ENCODE results near the gene SSH3. TPM values are rescaled to one million over a fixed set of nuclear protein-coding genes. Genes with fewer than 3 reads are reported as not detected.

Gene SSH3
- polyA plus RNA-seq, 1 of the 3 experiments (the other 2 are of a cell fraction) = 13.5 TPM

GRCh38 chr11:67291481-67292381 is 11.6 kb upstream of the SSH3 start (continued):
- no peak for TF ChIP-seq RFX5 (IDR thresholded peaks at IDR 0.05; ENCODE audit: low read length)
- no peak for TF ChIP-seq SMC3 (IDR thresholded peaks at IDR 0.05; ENCODE audit: low read depth, low read length)
- TF ChIP-seq MEF2A (IDR thresholded peaks at IDR 0.05; ENCODE audit: borderline replicate concordance, low read depth) = no peak
- TF ChIP-seq RAD21 (IDR thresholded peaks at IDR 0.05; ENCODE audit: low read length) = no peak
- TF ChIP-seq USF2 (IDR thresholded peaks at IDR 0.05; ENCODE audit: borderline replicate concordance, low read depth, low read length) = no peak
- no peak for TF ChIP-seq RXRA (IDR thresholded peaks at IDR 0.05; ENCODE audit: borderline replicate concordance, low read depth)
- no peak for TF ChIP-seq CTCF (IDR thresholded peaks at IDR 0.05)
- no peak for TF ChIP-seq EZH2phosphoT487 (IDR thresholded peaks at IDR 0.05; ENCODE audit: borderline replicate concordance, low read depth)
- TF ChIP-seq FOXJ3 (CRISPR knock-in tag; IDR thresholded peaks at IDR 0.05) = no peak

GRCh38 chr11:67292671-67293070 is 10.7 kb upstream of the SSH3 start:
- TF ChIP-seq PBX3 (IDR thresholded peaks at IDR 0.05) (no peak), SMC3 (IDR thresholded peaks at IDR 0.05; ENCODE audit: low read depth, low read length) (no peak), USF1 (IDR thresholded peaks at IDR 0.05; ENCODE audit: borderline replicate concordance, low read depth) (no peak), ELF1 (IDR thresholded peaks at IDR 0.05) (no peak), FOXM1 (IDR thresholded peaks at IDR 0.05; ENCODE audit: low read depth) (no peak), FOXJ3 (CRISPR knock-in tag; IDR thresholded peaks at IDR 0.05) (no peak), POLR2AphosphoS5 (IDR thresholded peaks at IDR 0.05; ENCODE audit: low read depth, low read length) (no peak)
- Histone ChIP-seq H3K27ac (ENCODE audit: low read depth in 2 of 2, low read length in 1 of 2) (peak overlapping the region in 1 of 2 experiments; percentile 19; a peak in 1 of 4 replicates), H3K9me2 (no peaks in the 10 kb centered on the region), H3F3A (replicated peaks; ENCODE audit: insufficient read depth) (peaks cover 22% of the 10 kb centered on the region), H3K9me3 (peaks cover 15% of the 10 kb centered on the region; the same call in 1 of the 2 replicates), H2AFZ (ENCODE audit: low read depth) (no peak overlapping the region), H3K9ac (no peak overlapping the region), H3K79me2 (ENCODE audit: insufficient read depth) (peaks cover 80% of the 10 kb centered on the region), H3K4me2 (no peak overlapping the region), H3K4me1 (ENCODE audit: control insufficient read depth in 1 of 2, insufficient read depth in 2 of 2, low read depth in 1 of 2, low read length in 1 of 2) (peaks cover 9 to 18% of the 10 kb centered on the region in 2 experiments; a peak in 3 of 4 replicates), H3K27me3 (ENCODE audit: insufficient read depth) (no peaks in the 10 kb centered on the region), H3K4me3 (ENCODE audit: low read depth in 2 of 2, low read length in 1 of 2) (no peak overlapping the region), H4K20me1 (ENCODE audit: insufficient read depth) (no peaks in the 10 kb centered on the region), H3K36me3 (replicated peaks in 1 of 2; ENCODE audit: control insufficient read depth in 1 of 2, insufficient read depth in 2 of 2, low read length in 1 of 2) (peaks cover 27 to 46% of the 10 kb centered on the region in 2 experiments)
- ChIA-PET POLR2A (no interaction called here), CTCF (interaction anchor here (0.7 to 2.8 kb wide), 4 partner anchors 10 to 90 kb away, joined by 3 to 11 read pairs (median 10); partner anchors contain the start of gene SSH3)
- no peak for DNase-seq
- 63% methylated on average over 3 of the region's 3 CpGs for WGBS (ENCODE audit: low lambda C conversion rate)
